T follicular helper cell (primary cell): ENCODE measurements around the gene PPHLN1.
"Not testable (repeated sequence)": the region's sequence is repeated elsewhere in the genome, so short reads cannot be mapped to it uniquely, and the experiment has no call there.

Experiments used
- DNase-seq: peaks from one replicate; pipeline ENCODE4 v3.0.0-alpha.2; 2020; ENCODE audit warnings: low read depth

Gene PPHLN1

GRCh38 chr12:42372154-42372791 lies 46.3 kb downstream of the PPHLN1 start:
- DNase-seq: no peak

- no peak for DNase-seq
Observed at GRCh38 chr12:42373669-42374068, 47.7 kb downstream of the PPHLN1 start.

- no peak for DNase-seq
Observed at GRCh38 chr12:42380733-42381132, 54.8 kb downstream of the PPHLN1 start.

GRCh38 chr12:42382013-42382696 lies 56.2 kb downstream of the PPHLN1 start:
- no peak for DNase-seq

GRCh38 chr12:42385326-42385841 lies 59.4 kb downstream of the PPHLN1 start:
- DNase-seq: no peak

GRCh38 chr12:42386308-42386707 lies 60.3 kb downstream of the PPHLN1 start:
- no peak for DNase-seq

- DNase-seq: not testable (repeated sequence)
Observed at GRCh38 chr12:42388086-42388485, 62.1 kb downstream of the PPHLN1 start.

GRCh38 chr12:42394429-42394828 lies 68.5 kb downstream of the PPHLN1 start:
- no peak for DNase-seq

GRCh38 chr12:42396473-42397259 lies 70.7 kb downstream of the PPHLN1 start:
- DNase-seq: no peak

- DNase-seq: no peak
Observed at GRCh38 chr12:42402821-42403411, 76.9 kb downstream of the PPHLN1 start.

GRCh38 chr12:42407306-42407705 lies 81.3 kb downstream of the PPHLN1 start:
- DNase-seq: no peak

- DNase-seq: no peak
Observed at GRCh38 chr12:42409471-42409870, 83.5 kb downstream of the PPHLN1 start.

- no peak for DNase-seq
Observed at GRCh38 chr12:42410340-42410739, 84.4 kb downstream of the PPHLN1 start.

- no peak for DNase-seq
Observed at GRCh38 chr12:42420395-42420794, 94.4 kb downstream of the PPHLN1 start.

- DNase-seq: no peak
Observed at GRCh38 chr12:42421844-42422779, 96.1 kb downstream of the PPHLN1 start.

- no peak for DNase-seq
Observed at GRCh38 chr12:42422785-42423184, 96.8 kb downstream of the PPHLN1 start.

- no peak for DNase-seq
Observed at GRCh38 chr12:42426746-42427145, 100.8 kb downstream of the PPHLN1 start.

- DNase-seq: no peak
Observed at GRCh38 chr12:42428850-42429249, 102.9 kb downstream of the PPHLN1 start.

GRCh38 chr12:42432517-42433140 lies 106.7 kb downstream of the PPHLN1 start:
- DNase-seq: no peak

- DNase-seq: no peak
Observed at GRCh38 chr12:42440608-42441007, 114.6 kb downstream of the PPHLN1 start.

GRCh38 chr12:42442311-42442759 lies 116.4 kb downstream of the PPHLN1 start:
- DNase-seq: no peak
